Activated CD8-positive, alpha-beta memory T cell treated with anti-CD3 and anti-CD28 coated beads for 1 hour (primary cell): Measurements from ENCODE around the gene CYP2S1.
"Not testable (repeated sequence)": the region's sequence is repeated elsewhere in the genome, so short reads cannot be mapped to it uniquely, and the experiment has no call there.

Experiments
- DNase-seq, 2 donors: peaks; one replicate each; pipeline ENCODE4 v3.0.0-alpha.2; 2020; ENCODE audit warnings: low read depth in 1 of 2; ENCODE audit errors: extremely low read depth in 1 of 2

Gene CYP2S1, protein sequence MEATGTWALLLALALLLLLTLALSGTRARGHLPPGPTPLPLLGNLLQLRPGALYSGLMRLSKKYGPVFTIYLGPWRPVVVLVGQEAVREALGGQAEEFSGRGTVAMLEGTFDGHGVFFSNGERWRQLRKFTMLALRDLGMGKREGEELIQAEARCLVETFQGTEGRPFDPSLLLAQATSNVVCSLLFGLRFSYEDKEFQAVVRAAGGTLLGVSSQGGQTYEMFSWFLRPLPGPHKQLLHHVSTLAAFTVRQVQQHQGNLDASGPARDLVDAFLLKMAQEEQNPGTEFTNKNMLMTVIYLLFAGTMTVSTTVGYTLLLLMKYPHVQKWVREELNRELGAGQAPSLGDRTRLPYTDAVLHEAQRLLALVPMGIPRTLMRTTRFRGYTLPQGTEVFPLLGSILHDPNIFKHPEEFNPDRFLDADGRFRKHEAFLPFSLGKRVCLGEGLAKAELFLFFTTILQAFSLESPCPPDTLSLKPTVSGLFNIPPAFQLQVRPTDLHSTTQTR

DNA sequence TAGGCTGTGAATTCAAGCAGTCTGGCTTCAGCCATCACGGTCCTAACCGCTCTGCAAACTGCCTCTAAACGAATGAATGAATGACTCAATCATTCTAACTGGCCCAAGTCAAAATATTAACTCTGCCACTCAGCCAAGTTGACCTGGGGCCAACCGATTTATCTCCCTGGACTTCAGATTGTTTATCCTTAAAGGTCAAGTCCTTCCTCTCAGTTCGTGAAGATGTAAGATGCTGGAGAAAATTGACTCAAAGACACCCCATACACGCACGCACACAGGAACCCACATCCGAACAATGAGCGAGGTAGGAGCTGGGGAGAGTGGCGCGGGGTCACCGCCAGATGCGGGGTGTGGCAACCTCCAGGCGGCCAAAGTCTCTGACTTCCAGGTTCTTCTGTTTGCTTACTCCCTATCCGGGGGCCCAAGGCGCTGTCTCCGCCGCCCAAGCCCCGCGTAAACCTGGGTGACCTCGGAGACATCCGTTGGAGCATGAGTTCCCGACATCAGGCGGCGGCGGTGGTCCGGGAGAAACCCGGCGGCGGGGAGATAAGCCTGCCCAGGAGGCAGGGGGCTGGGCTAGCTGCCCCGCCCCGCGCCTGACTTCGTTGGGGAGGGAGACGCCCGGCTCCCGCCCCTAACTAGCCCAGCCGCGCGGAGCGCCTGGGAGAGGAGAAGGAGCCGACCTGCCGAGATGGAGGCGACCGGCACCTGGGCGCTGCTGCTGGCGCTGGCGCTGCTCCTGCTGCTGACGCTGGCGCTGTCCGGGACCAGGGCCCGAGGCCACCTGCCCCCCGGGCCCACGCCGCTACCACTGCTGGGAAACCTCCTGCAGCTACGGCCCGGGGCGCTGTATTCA is at the start of gene CYP2S1:
Gene CYP2S1 (plus strand): TSS at position 646 of the 856 bp plus-strand sequence. CDS start 46 bp downstream, at position 692.
- no peak for DNase-seq

- DNase-seq: peak; percentile 77 to 78
Measured at GRCh38 chr19:41144403-41144802, 48.6 kb upstream of the CYP2S1 start.

- no peak for DNase-seq
Measured at GRCh38 chr19:41149831-41150230, 43.2 kb upstream of the CYP2S1 start.

DNA sequence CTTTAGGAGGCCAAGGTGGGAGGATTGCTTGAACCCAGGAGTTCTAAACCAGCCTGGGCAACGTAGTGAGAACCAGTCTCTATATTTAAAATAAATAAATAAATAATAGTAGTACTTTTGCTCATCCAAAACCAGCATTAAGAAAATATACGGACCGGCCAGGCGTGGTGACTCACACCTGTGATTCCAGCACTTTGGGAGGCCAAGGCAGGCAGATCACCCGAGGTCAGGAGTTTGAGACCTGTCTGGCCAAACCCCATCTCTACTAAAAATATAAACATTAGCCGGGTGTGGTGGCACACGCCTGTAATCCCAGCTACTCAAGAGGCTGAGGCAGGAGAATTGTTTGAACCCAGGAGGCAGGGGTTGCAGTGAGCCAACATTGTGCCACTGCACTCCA is 42.0 kb upstream of the CYP2S1 start:
- not testable (repeated sequence) for DNase-seq

DNA sequence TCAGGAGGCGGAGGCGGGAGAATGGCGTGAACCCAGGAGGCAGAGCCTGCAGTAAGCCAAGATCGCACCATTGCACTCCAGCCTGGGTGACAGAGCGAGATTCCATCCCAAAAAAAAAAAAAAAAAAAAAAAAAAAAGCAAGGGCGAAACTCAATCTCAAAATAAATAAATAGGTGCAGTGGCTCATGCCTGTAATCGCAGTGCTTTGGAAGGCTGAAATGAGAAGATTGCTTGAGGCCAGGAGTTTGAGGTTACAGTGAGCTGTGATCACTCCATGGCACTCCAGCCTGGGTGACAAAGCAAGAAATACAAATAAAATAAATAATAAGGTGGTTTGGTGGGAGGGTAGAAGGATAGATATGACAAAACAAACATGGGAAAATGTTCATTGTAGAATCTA is 39.0 kb upstream of the CYP2S1 start:
- DNase-seq: no peak

- DNase-seq: no peak
Measured at GRCh38 chr19:41156207-41156606, 36.8 kb upstream of the CYP2S1 start.

DNA sequence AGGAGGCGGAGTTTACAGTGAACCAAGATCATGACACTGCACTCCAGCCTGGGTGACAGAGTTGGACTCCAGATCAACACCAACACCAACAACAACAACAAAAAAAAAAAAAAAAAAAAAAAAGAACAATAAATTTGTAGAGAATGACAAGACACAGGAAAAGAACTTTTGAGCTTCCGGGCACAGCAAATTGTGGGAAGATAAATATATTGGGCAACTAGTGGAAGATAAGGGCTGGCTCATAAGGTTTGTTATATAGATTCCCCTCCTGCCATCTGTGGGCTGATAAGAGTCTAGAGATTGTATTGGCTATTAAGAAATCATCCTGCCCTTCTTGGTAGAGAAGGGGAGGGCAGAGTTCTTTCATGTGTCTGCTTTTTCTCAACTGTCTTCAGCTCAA is 33.1 kb upstream of the CYP2S1 start:
- no peak for DNase-seq

- no peak for DNase-seq
Measured at GRCh38 chr19:41161903-41162302, 31.1 kb upstream of the CYP2S1 start.

GRCh38 chr19:41166944-41167804 is 25.8 kb upstream of the CYP2S1 start:
- no peak for DNase-seq

DNA sequence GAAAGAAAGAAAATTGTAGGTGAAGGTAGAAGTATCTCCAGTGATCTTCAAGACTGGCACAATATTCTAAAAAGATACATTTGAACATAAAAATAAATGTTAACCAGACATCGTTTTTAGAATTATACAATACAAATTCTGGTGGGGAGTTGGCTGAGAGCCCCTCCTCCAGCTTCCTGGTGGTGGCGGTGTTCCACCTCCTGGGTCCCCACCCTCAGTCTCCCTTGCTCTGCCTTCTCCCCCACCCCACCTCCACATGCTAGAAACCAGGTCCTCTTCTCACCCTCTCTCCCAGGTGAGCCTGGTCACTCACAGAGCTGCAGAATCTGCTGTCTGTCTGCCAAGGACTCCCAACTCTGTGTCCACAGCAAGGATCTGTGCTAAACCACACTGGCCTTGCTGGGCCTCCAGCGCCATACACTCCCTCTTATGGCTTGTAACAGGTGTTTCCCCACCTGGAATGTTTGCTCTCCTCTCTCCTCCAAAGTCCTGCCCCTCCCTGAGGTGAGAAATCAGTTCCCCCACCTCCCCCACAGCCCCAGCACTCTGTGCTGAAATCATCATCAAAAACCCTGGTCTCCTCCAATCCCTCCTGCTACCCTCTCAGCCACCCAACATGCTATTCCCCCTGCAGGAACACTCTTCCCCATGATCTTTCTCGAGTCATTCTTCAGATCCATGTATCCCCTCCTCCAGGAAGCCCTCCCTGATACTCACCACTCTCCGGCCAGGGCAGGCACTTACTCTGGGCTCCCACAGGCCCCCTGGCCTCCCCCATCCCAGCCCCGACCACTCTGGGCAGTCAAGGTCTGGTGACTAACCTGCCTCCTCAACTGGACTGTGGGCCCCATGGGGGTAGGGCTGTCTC is 20.5 kb upstream of the CYP2S1 start:
- DNase-seq: no peak

DNA sequence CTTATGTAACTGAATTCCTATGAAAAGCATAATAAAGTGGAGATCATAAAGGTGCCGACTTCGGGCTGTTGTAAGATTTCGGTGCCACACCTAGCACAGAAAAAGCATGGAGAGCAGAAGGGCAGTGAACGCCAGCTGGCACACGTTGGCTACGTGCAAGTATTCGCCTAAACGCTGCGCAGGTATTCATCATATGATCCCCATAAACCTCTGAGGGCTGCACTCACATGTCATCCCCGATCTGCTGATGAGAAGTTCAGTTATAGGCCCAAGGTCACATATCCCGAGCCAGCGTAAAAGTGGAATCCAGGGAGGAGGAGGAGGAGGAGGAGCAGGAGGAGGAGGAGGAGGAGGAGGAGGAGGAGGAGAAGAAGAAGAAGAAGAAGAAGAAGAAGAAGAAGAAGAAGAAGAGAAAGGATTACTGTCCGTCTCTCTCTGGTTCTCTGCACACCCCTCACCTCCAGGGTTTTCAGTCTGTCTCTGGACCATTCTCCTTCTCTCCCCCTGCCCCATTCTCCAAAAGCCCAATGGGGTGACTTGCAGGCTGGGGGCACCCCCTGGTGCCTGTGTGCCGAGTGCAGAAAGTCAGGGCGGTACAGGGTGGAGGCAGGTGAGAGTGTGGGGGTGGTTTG is 18.6 kb upstream of the CYP2S1 start:
- DNase-seq: no peak

DNA sequence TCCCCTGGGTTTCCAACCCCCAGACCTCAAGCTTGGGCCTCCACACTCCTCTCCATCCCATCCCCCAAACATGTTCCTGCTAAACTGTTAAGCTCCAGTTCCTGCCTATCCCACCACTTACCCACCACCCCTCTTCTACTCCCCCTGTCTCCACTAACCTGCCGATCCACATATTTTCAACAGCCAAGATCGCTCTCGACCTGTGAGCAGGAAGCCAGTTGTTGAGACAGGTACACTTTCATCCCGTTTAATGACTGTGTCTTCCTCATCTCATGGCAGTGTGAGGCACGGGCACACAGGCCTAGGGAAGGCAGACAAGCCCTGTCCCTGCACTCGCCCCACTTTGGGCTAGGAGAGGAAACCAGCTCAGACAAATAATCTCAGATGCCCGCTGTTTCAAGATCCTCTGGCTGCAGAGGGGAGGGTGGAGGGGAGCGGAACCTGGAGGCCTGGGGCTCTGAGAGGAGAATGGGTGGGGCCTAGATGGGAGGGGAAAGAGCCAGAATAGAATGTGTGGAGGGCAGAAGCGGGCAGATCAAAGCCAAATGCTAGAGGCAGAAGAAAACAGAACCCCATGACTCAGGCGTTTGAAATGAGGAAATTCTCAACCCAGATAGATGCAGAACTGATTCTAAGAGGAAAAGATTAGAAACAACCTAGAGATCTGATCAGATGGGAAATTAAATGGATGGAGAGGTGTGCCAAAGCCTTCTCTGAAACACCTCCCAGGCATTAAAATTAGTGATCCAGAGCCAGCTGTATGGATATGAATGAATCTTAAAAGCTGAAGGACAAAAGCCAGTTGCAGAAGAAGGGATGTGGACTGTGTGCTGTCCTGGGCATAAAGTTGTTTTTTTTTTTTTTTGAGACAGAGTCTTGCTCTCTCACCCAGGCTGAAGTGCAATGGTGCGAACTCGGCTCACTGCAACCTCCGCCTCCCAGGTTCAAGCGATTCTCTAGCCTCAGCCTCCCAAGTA is 16.9 kb upstream of the CYP2S1 start:
- DNase-seq: peak in 1 of 2 donors; percentile 11

- not testable (repeated sequence) for DNase-seq
Measured at GRCh38 chr19:41180173-41180572, 12.8 kb upstream of the CYP2S1 start.

DNA sequence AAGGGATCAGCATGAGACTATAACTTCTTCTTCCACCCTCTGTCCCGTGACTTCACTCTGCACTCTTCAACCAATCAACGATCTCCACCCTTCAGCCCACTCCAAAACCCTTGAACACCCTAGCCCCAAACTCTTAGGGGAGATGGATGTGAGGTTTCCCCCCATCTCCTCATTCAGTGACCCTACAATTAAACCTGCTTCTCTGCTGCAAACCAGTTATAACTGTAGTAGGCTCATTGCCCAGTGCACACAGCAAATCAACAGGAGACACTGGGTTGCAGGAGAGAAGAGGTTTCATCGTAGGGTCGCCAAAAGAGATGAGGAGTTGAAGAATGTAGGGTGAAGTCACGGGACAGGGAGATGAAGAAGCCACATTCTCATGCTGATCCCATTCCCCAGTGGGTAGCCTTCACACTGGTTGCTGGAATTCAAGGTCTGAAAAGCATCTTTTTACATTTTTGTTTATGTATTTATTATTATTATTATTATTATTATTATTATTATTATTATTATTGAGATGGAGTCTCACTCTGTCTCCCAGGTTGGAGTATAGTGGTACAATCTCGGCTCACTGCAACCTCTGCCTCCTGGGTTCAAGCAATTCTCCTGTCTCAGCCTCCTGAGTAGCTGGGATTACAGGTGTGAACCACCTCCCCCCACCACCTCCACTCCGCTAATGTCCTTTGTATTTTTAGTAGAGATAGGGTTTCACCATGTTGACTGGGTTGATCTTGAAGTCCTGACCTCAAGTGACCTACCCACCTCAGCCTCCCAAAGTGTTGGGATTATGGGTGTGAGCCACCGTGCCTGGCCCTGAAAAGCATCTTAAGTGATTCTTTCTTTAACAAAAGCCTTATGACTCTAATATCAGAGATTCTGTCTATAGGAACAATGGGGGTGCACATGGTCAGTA is 5.8 kb upstream of the CYP2S1 start:
- no peak for DNase-seq

DNA sequence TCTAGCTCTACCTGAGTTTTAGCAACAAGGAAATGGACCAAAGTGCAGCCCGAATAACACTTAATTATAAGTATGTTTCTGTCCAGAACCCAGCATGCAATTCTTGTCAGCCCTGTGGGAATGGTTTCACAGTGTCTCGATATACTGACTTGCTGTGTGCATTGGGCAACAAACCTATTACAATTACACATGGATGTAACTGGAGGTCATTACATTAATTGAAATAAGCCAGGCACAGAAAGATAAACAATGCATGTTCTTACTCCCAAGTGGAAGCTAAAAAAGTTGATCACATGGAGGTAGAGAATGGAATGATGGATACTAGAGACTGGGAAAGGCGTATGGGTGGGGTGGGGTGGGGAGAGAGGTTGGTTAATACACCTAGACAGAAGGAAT is 5.1 kb upstream of the CYP2S1 start:
- no peak for DNase-seq

DNA sequence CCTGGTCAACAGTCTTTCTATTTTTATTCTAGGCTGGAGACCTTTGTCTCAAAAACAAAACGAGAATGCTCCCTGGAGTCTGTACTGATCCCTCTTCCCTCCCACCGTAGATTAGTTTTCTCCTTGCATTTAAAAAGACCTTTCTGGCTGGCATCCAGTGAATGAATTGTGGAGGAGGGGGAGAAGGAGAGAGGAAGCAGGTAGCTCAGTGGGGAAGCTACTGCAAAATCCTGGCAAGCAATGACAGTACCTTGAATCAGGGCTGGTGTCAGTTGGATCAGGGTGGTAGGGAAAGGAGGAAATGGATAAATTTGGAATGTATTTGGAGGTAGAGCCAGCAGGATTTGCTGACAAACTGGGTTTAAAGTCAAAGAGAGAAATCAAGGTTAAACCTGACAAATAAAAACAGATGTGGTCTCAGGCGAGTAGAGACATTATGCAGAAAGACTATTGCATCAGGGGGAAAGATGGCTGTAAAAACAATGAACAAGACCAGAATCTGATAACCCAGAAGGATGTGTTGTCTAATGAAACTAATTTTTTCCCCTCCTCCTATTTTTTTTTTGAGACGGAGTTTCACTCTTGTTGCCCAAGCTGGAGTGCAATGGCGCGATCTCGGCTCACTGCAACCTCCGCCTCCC is 3.5 kb upstream of the CYP2S1 start:
- no peak for DNase-seq
